NCI-H774 (cell line): Measurements from ENCODE around the gene SNX32.

Experiments
- DNase-seq: peaks from one replicate; lab custom pipeline; 2025; lab: John Stamatoyannopoulos, UW

SNX32 gene

GRCh38 chr11:65833297-65834030 lies at the start of gene SNX32:
TSS of gene SNX32 (plus strand) at chr11:65833963. CDS start at chr11:65834066, 103 bp downstream.
- DNase-seq: peak; percentile 54

- DNase-seq: no peak
Observed at GRCh38 chr11:65785319-65786007, 48.3 kb upstream of the SNX32 start.

GRCh38 chr11:65786008-65786785 lies 47.6 kb upstream of the SNX32 start:
- no peak for DNase-seq

- peak; percentile 58 for DNase-seq
Observed at GRCh38 chr11:65786786-65787636, 46.8 kb upstream of the SNX32 start, which contains the start of gene OVOL1. TSS of gene OVOL1 (plus strand) at chr11:65787063. CDS start at chr11:65787374, 311 bp downstream.

- DNase-seq: no peak
Observed at GRCh38 chr11:65787649-65788622, 45.8 kb upstream of the SNX32 start.

- DNase-seq: no peak
Observed at GRCh38 chr11:65788821-65789220, 44.9 kb upstream of the SNX32 start.

GRCh38 chr11:65789230-65790103 lies 44.3 kb upstream of the SNX32 start:
- no peak for DNase-seq

GRCh38 chr11:65790104-65790901 lies 43.5 kb upstream of the SNX32 start:
- no peak for DNase-seq

GRCh38 chr11:65790902-65791650 lies 42.7 kb upstream of the SNX32 start:
- no peak for DNase-seq

GRCh38 chr11:65791719-65792213 lies 42.0 kb upstream of the SNX32 start:
- peak; percentile 49 for DNase-seq

GRCh38 chr11:65792456-65792855 lies 41.3 kb upstream of the SNX32 start:
- no peak for DNase-seq

GRCh38 chr11:65793144-65793581 lies 40.6 kb upstream of the SNX32 start:
- peak; percentile 34 for DNase-seq

GRCh38 chr11:65793625-65794400 lies 40.0 kb upstream of the SNX32 start:
- DNase-seq: peak; percentile 10

- DNase-seq: no peak
Observed at GRCh38 chr11:65794570-65795510, 38.9 kb upstream of the SNX32 start.

- no peak for DNase-seq
Observed at GRCh38 chr11:65796726-65797601, 36.8 kb upstream of the SNX32 start.
